D721Med (cell line): Measurements from ENCODE around the gene C16orf96.

Experiments used
- DNase-seq: peaks from one replicate; pipeline ENCODE4 v3.0.0; 2011; ENCODE audit warnings: low spot score; ENCODE audit not compliant: insufficient read length
- FAIRE-seq: peaks from 2 replicates; lab custom pipeline; 2011; peaks lifted over from hg19 to GRCh38; lab: Jason Lieb, UNC
- TF ChIP-seq, protein P1 (sequence below): IDR thresholded peaks from 2 replicates; pipeline ENCODE4 v1.5.1; 2012; ENCODE audit warnings: mild to moderate bottlenecking, control low read depth; ENCODE audit not compliant: insufficient read depth; ENCODE audit errors: missing control alignments

Gene C16orf96

DNA sequence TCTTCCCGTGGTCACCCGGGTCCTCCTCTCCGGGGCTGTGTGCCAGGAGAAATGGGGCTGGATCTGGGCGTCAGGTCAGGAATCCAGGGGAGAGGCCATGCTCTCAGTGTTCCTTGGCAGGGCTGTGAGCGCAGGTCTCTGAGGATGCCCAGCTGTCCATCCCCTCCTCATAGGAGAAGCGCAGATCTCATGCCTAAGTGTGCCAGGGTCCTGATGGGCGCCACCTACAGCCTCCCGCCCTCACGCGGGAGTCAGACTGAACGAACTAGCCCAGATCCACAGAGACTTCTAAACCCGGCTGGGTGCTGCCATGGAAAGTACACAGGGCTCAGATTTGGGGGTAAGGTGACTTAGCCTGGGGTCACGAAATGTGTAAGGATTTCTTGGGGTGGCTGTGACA, 92.8 kb downstream of the C16orf96 start:
- no peak for FAIRE-seq
- no peak for DNase-seq
- TF ChIP-seq, protein P1, sequence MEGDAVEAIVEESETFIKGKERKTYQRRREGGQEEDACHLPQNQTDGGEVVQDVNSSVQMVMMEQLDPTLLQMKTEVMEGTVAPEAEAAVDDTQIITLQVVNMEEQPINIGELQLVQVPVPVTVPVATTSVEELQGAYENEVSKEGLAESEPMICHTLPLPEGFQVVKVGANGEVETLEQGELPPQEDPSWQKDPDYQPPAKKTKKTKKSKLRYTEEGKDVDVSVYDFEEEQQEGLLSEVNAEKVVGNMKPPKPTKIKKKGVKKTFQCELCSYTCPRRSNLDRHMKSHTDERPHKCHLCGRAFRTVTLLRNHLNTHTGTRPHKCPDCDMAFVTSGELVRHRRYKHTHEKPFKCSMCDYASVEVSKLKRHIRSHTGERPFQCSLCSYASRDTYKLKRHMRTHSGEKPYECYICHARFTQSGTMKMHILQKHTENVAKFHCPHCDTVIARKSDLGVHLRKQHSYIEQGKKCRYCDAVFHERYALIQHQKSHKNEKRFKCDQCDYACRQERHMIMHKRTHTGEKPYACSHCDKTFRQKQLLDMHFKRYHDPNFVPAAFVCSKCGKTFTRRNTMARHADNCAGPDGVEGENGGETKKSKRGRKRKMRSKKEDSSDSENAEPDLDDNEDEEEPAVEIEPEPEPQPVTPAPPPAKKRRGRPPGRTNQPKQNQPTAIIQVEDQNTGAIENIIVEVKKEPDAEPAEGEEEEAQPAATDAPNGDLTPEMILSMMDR = no peak

DNA sequence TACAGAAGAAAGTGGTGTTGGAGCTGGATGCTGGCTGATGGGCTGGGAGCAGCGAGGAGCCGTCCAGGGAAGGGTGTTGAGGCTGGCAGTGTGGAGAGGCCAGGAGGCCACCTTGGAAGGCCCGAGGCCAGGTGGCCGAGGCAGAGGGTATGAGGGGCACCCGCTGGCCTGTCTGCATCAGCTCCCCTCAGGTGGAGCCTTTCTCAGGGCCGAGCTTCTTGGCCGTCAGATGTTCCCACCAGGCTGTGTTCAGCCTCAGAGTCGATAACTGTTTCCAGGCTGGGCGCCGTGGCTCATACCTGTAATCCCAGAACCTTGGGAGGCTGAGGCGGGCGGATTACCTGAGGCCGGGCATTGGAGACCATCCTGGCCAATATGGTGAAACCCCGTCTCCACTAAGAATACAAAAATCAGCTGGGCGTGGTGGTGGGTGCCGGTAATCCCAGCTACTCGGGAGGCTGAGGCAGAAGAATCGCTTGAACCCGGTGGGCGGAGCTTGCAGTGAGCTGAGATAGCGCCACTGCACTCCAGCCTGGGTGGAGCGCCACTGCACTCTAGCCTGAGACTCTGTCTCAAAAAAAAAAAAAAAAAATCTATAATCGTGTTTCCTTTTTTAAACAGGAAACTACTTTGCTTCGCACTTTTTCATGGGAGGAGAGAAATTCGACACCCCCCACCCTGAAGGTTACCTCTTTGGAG, 93.8 kb downstream of the C16orf96 start:
- no peak for FAIRE-seq
- TF ChIP-seq, protein P1 = no peak
- no peak for DNase-seq
